ENCODE measurements around the gene BOLL.

DNA sequence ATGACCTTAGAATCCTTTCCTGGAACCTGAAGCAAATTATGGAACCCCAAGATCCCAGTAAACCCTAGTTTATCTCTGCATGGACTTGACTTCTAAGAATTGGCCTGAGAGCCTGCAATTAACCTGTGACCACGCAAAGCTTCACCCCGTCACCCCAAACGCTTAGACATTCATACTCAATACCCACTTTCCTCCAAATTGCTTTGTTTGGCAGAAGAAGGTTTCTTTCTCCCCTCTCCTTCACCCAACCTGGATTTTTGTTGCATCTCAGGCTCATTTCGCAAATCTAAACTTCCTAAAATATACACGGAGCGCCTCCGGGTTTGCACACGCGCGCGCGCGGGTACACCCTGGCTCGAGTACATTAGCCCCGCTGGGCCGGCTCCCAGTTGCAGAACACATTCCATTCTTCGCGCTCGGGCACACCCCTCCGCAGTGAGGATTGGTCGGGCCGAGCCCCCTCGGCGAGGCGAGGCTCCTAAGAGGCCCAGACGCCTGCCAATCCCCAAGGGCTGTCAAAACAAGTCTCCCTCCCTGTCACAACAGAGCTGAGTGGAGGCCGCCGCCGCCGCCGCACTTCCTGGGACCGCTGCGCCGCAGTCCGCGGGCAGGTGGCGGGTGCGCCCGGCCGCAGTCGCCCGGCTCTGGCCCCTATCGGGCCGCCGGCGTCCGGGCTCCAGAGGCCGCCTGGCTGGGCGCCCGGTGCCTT is 19.1 kb upstream of the BOLL start, which contains the start of gene PLCL1:
- TF ChIP-seq EZH2 (IDR thresholded peaks at IDR 0.05; ENCODE audit: borderline replicate concordance, control insufficient read depth, low read depth, low read length) (no peak), E2F4 (IDR thresholded peaks at IDR 0.05; ENCODE audit: low read depth, low read length) (no peak), USF2 (IDR thresholded peaks at IDR 0.05; ENCODE audit: borderline replicate concordance, low read depth, low read length) (no peak), SP1 (IDR thresholded peaks at IDR 0.05; ENCODE audit: low read depth, low read length) (peak; percentile 96), BRCA1 (IDR thresholded peaks at IDR 0.05; ENCODE audit: low read depth, low read length) (no peak), SIN3A (IDR thresholded peaks at IDR 0.05; ENCODE audit: low read depth, low read length) (peak; percentile 32; the same call in 1 of the 2 replicates), MXI1 (IDR thresholded peaks at IDR 0.05; ENCODE audit: low read depth, low read length) (peak; percentile 48; the same call in 1 of the 2 replicates), PAX8 (IDR thresholded peaks at IDR 0.05) (peak; percentile 81; the same call in 1 of the 2 replicates), CREB1 (IDR thresholded peaks at IDR 0.05; ENCODE audit: low read depth) (no peak), POLR2A (IDR thresholded peaks at IDR 0.05; ENCODE audit: low read depth, low read length) (no peak), RCOR1 (conservative IDR thresholded peaks at IDR 0.05; ENCODE audit: low read depth, low read length) (no peak)
- TF ChIP-seq, protein P1, sequence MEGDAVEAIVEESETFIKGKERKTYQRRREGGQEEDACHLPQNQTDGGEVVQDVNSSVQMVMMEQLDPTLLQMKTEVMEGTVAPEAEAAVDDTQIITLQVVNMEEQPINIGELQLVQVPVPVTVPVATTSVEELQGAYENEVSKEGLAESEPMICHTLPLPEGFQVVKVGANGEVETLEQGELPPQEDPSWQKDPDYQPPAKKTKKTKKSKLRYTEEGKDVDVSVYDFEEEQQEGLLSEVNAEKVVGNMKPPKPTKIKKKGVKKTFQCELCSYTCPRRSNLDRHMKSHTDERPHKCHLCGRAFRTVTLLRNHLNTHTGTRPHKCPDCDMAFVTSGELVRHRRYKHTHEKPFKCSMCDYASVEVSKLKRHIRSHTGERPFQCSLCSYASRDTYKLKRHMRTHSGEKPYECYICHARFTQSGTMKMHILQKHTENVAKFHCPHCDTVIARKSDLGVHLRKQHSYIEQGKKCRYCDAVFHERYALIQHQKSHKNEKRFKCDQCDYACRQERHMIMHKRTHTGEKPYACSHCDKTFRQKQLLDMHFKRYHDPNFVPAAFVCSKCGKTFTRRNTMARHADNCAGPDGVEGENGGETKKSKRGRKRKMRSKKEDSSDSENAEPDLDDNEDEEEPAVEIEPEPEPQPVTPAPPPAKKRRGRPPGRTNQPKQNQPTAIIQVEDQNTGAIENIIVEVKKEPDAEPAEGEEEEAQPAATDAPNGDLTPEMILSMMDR (IDR thresholded peaks at IDR 0.05 in 2 of 3, conservative IDR thresholded peaks at IDR 0.05 in 1 of 3; ENCODE audit: control insufficient read depth in 2 of 3, extremely low read depth in 1 of 3, insufficient read depth in 1 of 3, low read depth in 3 of 3, low read length in 3 of 3) = 0 out of 6 replicates have a peak, but pooled peaks of 1 of the 3 experiments have one; percentile 2
- TF ChIP-seq, protein P2, sequence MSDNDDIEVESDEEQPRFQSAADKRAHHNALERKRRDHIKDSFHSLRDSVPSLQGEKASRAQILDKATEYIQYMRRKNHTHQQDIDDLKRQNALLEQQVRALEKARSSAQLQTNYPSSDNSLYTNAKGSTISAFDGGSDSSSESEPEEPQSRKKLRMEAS (IDR thresholded peaks at IDR 0.05; ENCODE audit: low read depth, low read length) = no peak
- TF ChIP-seq, protein P3, sequence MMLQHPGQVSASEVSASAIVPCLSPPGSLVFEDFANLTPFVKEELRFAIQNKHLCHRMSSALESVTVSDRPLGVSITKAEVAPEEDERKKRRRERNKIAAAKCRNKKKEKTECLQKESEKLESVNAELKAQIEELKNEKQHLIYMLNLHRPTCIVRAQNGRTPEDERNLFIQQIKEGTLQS (IDR thresholded peaks at IDR 0.05; ENCODE audit: borderline replicate concordance, extremely low read depth, low read depth, low read length) = no peak
